Myometrial cell (primary cell): ENCODE measurements around the gene GHDC. TPM values are rescaled to one million over a fixed set of nuclear protein-coding genes. Genes with fewer than 3 reads are reported as not detected.

Experiments used
- total RNA-seq: library from RNA; depleted of rRNA; stranded (reverse); fragments of >200 nt; gene quantifications from 2 replicates; pipeline ENCODE4 v1.2.3, GENCODE V29; 2015

GHDC gene, protein sequence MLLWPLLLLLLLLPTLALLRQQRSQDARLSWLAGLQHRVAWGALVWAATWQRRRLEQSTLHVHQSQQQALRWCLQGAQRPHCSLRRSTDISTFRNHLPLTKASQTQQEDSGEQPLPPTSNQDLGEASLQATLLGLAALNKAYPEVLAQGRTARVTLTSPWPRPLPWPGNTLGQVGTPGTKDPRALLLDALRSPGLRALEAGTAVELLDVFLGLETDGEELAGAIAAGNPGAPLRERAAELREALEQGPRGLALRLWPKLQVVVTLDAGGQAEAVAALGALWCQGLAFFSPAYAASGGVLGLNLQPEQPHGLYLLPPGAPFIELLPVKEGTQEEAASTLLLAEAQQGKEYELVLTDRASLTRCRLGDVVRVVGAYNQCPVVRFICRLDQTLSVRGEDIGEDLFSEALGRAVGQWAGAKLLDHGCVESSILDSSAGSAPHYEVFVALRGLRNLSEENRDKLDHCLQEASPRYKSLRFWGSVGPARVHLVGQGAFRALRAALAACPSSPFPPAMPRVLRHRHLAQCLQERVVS
- 15.2 and 34.3 TPM in 2 replicates for total RNA-seq

DNA sequence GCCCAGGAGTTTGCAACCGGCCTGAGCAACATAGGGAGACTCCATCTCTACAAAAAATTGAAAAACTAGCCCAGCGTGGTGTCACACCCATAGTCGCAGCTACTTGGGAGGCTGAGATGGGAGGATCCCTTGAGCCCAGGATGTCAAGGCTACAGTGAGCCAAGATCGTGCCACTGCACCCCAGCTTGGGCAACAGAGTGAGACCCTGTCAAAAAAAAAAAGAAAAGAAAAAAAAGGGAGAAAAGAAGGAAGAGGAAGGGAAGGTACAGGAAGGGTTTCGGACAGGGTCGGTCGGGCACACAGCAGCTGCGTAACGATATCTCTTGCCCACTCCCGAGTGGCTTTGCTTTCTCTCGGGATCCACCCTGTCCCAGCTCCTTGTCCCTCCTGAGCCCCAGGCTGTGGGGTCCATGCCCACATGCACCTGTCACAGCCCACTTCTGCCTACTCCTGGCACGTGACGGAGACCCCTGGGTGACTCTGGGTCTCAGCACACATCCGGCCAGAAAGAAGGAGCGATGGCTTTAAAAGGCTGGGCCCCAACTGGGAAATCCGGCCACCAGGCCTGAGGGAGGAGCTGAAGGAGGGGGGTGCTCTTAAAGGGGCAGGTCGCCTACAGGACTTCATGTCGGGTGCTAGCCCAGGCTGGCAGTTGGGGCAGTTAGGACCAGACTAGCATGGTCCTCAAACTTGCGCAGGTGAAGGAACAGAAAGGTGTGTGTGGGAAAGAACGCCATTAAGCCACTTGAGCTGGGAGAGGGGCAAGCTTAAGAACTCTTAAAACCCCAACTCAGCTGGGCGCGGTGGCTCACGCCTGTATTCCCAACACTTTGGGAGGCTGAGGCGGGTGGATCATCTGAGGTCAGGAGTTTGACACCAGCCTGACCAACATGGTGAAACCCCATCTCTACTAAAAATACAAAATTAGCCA lies at the start of gene GHDC:
GHDC (minus strand) TSS at position 526 of the 931 bp plus-strand sequence. CDS start 913 bp downstream, outside the sequence.

DNA sequence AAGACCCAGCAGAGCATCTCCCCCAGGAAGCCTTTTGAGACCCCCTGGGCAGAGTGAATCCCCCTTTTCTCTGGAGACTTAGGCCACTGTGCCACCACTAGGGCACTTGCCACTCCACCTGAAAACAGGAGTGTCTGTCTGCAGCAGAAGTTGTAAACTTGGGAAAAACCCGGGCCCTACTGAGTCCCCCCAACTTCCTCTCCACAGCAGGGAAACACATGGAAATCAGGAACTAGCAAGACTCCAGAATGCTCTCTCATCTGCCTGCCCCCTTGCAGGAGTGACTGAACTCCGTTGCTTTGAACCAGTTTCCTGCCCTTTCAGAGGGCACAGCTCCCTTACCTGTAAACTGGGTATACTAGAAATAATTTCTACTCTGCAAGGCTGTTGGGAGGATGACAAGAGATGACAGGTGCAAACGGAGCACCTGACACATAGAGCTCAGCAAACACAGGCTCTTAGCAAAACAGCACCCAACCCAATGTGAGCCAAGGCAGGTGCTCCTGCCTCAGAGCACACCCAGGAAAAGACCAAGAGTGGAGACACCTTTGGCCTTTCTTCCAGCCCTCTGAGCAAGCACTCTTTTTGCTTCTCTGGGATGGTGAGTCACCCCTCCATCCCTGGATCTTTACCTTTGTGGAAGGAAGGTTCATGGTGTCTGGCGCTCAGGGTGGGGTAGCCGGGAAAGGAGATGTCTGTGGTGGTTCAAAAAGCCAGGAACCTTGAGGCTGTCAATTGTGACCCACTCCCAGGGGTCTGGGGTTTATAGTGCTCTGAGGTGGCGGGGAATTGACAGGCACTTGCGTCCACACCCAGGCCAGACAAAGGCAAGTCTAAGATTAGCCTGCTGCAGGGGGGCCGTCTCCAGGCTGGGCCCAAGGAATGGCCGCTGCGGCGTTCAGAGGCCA lies 9.3 kb downstream of the GHDC start, which contains the start of gene HCRT:
HCRT (minus strand) TSS at position 740 of the 908 bp plus-strand sequence; CDS start at position 653, 87 bp downstream.

DNA sequence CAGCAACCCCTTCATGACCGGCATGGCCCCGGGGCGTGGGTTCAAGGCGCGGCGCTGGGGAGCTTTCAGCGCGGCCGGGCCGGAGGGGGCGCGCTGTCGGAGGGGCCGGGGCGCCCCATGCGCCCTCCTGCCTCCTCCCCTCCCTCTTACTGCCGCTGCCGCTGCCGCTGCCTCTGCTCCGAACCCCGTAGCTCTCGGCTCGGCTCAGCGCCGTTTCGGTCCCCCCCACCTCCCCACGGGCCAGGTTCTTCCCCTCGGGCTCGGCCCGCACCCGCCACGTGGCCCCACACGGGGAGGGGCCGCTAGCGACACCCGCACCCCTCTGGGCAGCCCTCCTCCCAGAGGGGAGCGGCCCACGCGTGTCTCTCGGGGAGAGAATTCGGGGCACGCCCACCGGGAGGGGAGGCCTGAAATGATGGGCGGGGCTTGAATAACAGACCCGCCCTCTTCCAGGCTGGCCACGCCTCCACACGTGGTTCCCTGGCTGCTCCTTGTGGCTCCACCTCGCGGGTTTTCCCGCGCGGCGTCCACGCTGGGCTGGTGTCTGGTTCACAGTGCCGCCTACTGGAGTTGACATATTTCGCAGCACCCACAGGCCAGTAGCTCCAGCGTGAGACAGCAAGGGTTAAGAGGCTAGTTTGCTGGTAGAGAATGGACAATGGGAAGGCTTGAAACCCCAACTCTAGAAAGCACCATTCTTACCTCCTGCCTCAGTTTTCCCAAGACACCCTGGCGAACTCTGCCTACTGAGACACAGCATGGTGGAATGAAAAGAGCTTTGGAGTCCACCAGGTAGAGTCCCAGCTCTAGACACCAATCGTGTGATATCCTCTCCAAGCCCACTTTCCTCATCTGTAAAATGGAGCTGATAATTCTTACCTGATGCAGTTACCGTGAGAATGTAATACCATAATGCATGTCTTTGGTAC lies 13.1 kb downstream of the GHDC start, which contains the start of gene KCNH4:
KCNH4 (minus strand) TSS at position 221 of the 929 bp plus-strand sequence; CDS start at position 24, 197 bp downstream.

Other genes starting within 250 kb of the GHDC start
- 79.4 and 83.3 TPM in 2 replicates for gene CNP, start 227.7 kb downstream of the GHDC start, total RNA-seq
- 64.6 and 67.3 TPM in 2 replicates for gene DNAJC7, start 177.1 kb downstream of the GHDC start, total RNA-seq
- gene NKIRAS2, start 174.4 kb downstream of the GHDC start, total RNA-seq = 42.9 and 52.8 TPM in 2 replicates
- under 0.01 TPM in 2 replicates for gene C17orf113, start 143.9 kb downstream of the GHDC start, total RNA-seq
- not detected in 2 replicates for gene ZNF385C, start 96.0 kb downstream of the GHDC start, total RNA-seq
- 9.8 and 9.9 TPM in 2 replicates for gene DHX58, start 81.8 kb downstream of the GHDC start, total RNA-seq
- 11.3 and 19.9 TPM in 2 replicates for gene KAT2A, start 73.1 kb downstream of the GHDC start, total RNA-seq
- gene HSPB9, start 71.7 kb downstream of the GHDC start, total RNA-seq = not detected in 2 replicates
- 109 and 135 TPM in 2 replicates for gene RAB5C, start 39.5 kb downstream of the GHDC start, total RNA-seq
- gene KCNH4, start 13.4 kb downstream of the GHDC start, total RNA-seq = not detected in 2 replicates
- not detected in 2 replicates for gene HCRT, start 9.0 kb downstream of the GHDC start, total RNA-seq
- 19.7 and 23.1 TPM in 2 replicates for gene STAT5B, start 81.9 kb upstream of the GHDC start, total RNA-seq
- 8.3 and 14.1 TPM in 2 replicates for gene STAT5A, start 94.0 kb upstream of the GHDC start, total RNA-seq
- 62.3 and 75.7 TPM in 2 replicates for gene STAT3, start 193.9 kb upstream of the GHDC start, total RNA-seq
- 810 and 847 TPM in 2 replicates for gene CAVIN1, start 228.8 kb upstream of the GHDC start, total RNA-seq